Pancreas (tissue), 10 donors: ENCODE measurements around the gene ERC1. TPM values are rescaled to one million over a fixed set of nuclear protein-coding genes. Genes with fewer than 3 reads are reported as not detected.

Experiments
- ATAC-seq, 4 donors: fragments of 200-7000 bp; cut with Tn5 transposase; one replicate each; pipeline versions ENCODE4 v1.8.0 to v1.9.1; 2020; ENCODE audit warnings: mild to moderate bottlenecking in 4 of 4, moderate library complexity in 4 of 4
- DNase-seq, 6 donors: peaks; one replicate each; pipeline ENCODE4 v3.0.0-alpha.2; 2020
- FAIRE-seq: peaks from 2 replicates; lab custom pipeline; 2012; peaks lifted over from hg19 to GRCh38; lab: Jason Lieb, UNC
- H3K27ac ChIP-seq, 4 donors: fragments of 200-600 bp; sonication (generic); 1 replicate in 3 of 4; 2 replicates in 1 of 4; pipeline versions ENCODE4 v1.5.0 to v1.8.0; 2020
- H3K27me3 ChIP-seq, 4 donors: fragments of 200-600 bp; one replicate each; pipeline ENCODE4 v1.8.0; 2021
- H3K36me3 ChIP-seq, 3 donors: fragments of 200-600 bp; sonication (generic) in 1 of 3; one replicate each; pipeline versions ENCODE4 v1.5.0 to v1.8.0; 2020 to 2021
- H3K4me1 ChIP-seq, 3 donors: fragments of 200-600 bp; one replicate each; pipeline ENCODE4 v1.8.0; 2021
- H3K4me3 ChIP-seq, 4 donors: fragments of 200-600 bp; sonication (generic) in 2 of 4; one replicate each; pipeline versions ENCODE4 v1.5.0 to v1.8.0; 2020 to 2021
- H3K9me3 ChIP-seq, 4 donors: fragments of 200-600 bp; one replicate each; pipeline ENCODE4 v1.8.0; 2021
- CTCF ChIP-seq, 4 donors: fragments of 200-600 bp; sonication (generic) in 3 of 4; IDR thresholded peaks; one replicate each; pipeline versions ENCODE4 v1.5.0 to v1.8.0; 2021; ENCODE audit warnings: antibody characterized with exemption in 4 of 4
- WGBS, 2 donors: extraction: QIAGEN DNeasy Blood & Tissue Kit; methylation state at CpG; one replicate each; pipeline ENCODE4 v1.1.7; 2013; 5-methylcytosine and 5-hydroxymethylcytosine counted together
- intact Hi-C, 3 donors: fragments of 100-400 bp; cut with DNase I; formaldehyde crosslinking; loops; one replicate each; pipeline versions ENCODE4 v1.11.1 to v1.14.2; 2022
- polyA plus RNA-seq, 2 donors: library from polyadenylated mRNA; stranded (reverse); fragments of 200-250 nt; gene quantifications; one replicate each; pipeline ENCODE4 v1.2.3, GENCODE V29; 2013
- total RNA-seq, 6 donors: library from RNA; stranded (reverse); fragmentation: NEBNext Ultra II Directional in 4 of 6; extraction: Animal tissue kit (Norgen Biotek cat#: 25700) in 4 of 6; gene quantifications; one replicate each; pipeline versions ENCODE4 v1.2.1 to v1.2.4, GENCODE V29; 2021 to 2023
- donor health status: healthy with polysubstance abuse.
- donor health status: DM: no; HTN: no; CAD: no; lungs with moderate emphysema.
- donor health status: DM: no; HTN: no; CAD: no.
- donor health status: control.
- donor health status: control.
- donor health status: Bipolar disorder and iron deficiency.
- donor health status: DM: yes; HTN: yes; CAD: no.
- donor health status: DM: no; HTN: no; CAD: no.
- donor health status: DM: no; HTN: no; CAD: no.
- donor health status: DM: yes; HTN: yes; CAD: no.

Gene ERC1
- total and polyA plus RNA-seq, 8 donors, result 4.1 to 41.4 (median 20.5) TPM

- Histone ChIP-seq H3K4me3 (no peak overlapping the region), H3K9me3 (no peaks in the 10 kb centered on the region), H3K4me1 (no peaks in the 10 kb centered on the region), H3K27ac (no peak overlapping the region), H3K36me3 (no peaks in the 10 kb centered on the region), H3K27me3 (no peaks in the 10 kb centered on the region)
- 84 to 93% methylated on average over 9 of the region's 9 CpGs for WGBS, 2 donors
- no peak for FAIRE-seq
- no peak for ATAC-seq
- intact Hi-C loops, result no loop called here
- no peak for DNase-seq
- TF ChIP-seq CTCF (IDR thresholded peaks at IDR 0.05), result no peak
Observed at GRCh38 chr12:967641-968040, 23.4 kb upstream of the ERC1 start.

DNA sequence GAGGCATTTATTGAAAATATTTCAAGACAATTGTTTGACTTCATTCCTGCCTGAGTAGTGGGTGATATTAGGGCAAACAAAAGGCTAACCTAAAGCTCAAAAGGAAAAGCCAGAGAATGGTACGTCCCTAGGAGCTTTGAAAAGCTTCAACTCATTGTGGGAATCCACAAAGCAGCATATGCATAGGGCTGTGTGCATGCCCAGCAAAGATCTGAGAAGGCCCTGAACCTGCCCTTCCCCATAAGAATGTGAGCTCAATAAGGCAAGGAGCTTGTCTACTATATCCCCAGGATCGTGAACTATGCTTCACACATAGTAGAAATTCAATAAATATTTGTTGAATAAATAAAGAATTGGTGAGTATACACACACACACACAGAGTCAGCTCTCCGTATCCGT lies 22.5 kb upstream of the ERC1 start:
- H3K27me3 ChIP-seq, result no peaks in the 10 kb centered on the region
- 55 to 60% methylated on average over 4 of the region's 4 CpGs for WGBS, 2 donors
- no peaks in the 10 kb centered on the region for H3K36me3 ChIP-seq
- no peak overlapping the region for H3K27ac ChIP-seq
- FAIRE-seq, result no peak
- no peaks in the 10 kb centered on the region for H3K9me3 ChIP-seq
- intact Hi-C loops, result no loop called here
- no peak for TF ChIP-seq CTCF (IDR thresholded peaks at IDR 0.05)
- DNase-seq, result no peak
- H3K4me1 ChIP-seq, result no peaks in the 10 kb centered on the region
- no peak overlapping the region for H3K4me3 ChIP-seq
- ATAC-seq, result no peak

DNA sequence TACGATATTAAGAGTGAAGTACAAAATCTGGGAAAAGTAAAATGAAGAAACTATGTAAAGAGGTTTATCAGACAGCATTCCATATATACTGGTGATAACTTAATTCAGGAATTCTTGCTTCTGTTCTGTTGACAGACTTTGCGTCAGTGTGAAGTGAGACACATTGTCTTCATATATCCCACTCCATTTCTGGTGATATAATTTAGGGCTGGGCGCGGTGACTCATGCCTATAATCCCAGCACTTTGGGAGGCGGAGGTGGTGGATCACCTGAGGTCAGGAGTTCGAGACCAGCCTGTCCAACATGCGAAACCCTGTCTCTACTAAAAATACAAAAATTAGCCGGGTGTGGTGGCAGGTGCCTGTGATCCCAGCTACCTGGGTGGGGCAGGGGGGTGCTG lies 21.2 kb upstream of the ERC1 start:
- H3K9me3 ChIP-seq, result no peaks in the 10 kb centered on the region
- no peak for ATAC-seq
- no peak overlapping the region for H3K27ac ChIP-seq
- DNase-seq, result no peak
- no peak overlapping the region for H3K4me3 ChIP-seq
- intact Hi-C loops, result no loop called here
- no peak for FAIRE-seq
- 79 to 88% methylated on average over 8 of the region's 8 CpGs for WGBS, 2 donors
- H3K4me1 ChIP-seq, result no peaks in the 10 kb centered on the region
- H3K27me3 ChIP-seq, result no peaks in the 10 kb centered on the region
- no peaks in the 10 kb centered on the region for H3K36me3 ChIP-seq
- no peak for TF ChIP-seq CTCF (IDR thresholded peaks at IDR 0.05)

GRCh38 chr12:971991-972390 lies 19.0 kb upstream of the ERC1 start:
- DNase-seq (no peak), FAIRE-seq (no peak), ATAC-seq (no peak)
- Histone ChIP-seq H3K36me3 (no peaks in the 10 kb centered on the region), H3K9me3 (no peaks in the 10 kb centered on the region), H3K27ac (no peak overlapping the region), H3K4me3 (no peak overlapping the region), H3K4me1 (no peaks in the 10 kb centered on the region), H3K27me3 (no peaks in the 10 kb centered on the region)
- intact Hi-C loops, result no loop called here
- no peak for TF ChIP-seq CTCF (IDR thresholded peaks at IDR 0.05)
- 94 to 95% methylated on average over 4 of the region's 4 CpGs for WGBS, 2 donors

GRCh38 chr12:974271-974862 lies 16.7 kb upstream of the ERC1 start:
- no peaks in the 10 kb centered on the region for H3K9me3 ChIP-seq
- FAIRE-seq (no peak), DNase-seq (no peak), ATAC-seq (no peak)
- no peak overlapping the region for H3K4me3 ChIP-seq
- WGBS, 2 donors, result 84 to 91% methylated on average over 4 of the region's 4 CpGs
- H3K27me3 ChIP-seq, result no peaks in the 10 kb centered on the region
- no peaks in the 10 kb centered on the region for H3K36me3 ChIP-seq
- no peaks in the 10 kb centered on the region for H3K4me1 ChIP-seq
- H3K27ac ChIP-seq, result no peak overlapping the region
- no peak for TF ChIP-seq CTCF (IDR thresholded peaks at IDR 0.05)
- intact Hi-C loops, result no loop called here
